Retina (tissue), 1 donor: Measurements from ENCODE around the gene ANKRD16.
"Not testable (repeated sequence)": the region's sequence is repeated elsewhere in the genome, so short reads cannot be mapped to it uniquely, and the experiment has no call there.

Experiments
- DNase-seq: peaks from one replicate; pipeline ENCODE4 v3.0.0-alpha.2; 2016

ANKRD16 gene

DNA sequence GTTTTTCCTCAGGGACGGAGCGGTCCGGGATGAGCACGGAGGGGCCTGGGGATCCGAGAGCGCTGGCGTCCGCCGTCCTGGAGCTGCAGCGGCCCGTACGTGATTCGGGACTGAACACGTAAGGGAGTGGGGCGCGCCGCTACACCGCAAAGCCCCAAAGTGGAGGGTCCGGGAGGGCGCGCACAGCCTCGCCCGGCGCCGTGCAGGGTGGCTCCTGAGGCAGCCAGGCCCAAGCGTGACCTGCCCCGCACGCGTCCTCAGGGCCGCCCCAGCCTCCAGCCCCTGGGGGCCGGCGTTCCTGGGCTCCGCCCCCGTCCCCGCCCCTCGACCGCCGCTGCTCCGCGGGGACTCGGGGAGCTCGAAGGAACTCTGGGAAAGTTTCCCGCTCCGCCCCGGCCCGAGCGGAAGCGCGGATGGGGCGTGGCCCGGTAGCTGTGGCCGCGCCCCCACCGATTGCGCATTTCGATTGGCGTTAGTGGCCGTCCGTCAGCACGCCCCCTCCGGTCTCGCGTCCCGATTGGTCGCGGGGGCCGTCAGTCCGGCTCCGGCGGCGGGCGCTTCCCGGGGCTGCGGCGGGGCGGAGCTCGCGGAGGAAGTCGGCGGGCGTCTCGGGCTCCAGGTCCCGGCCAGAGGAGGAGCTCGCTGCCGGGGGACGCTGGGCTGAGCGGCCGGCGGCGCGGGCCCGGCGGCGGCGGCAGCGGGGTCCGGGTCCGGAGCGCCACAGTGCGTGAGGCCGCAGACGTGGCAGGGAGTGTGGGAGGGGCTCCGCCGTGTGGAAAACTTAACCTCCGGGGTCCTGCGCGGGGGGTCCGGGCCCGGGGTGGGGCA is at the start of gene ANKRD16, which contains the start of gene FBH1:
ANKRD16 (minus strand) TSS at position 270 of the 828 bp plus-strand sequence. CDS start 539 bp downstream, outside the sequence.
FBH1 (plus strand) TSS at position 620 of the 828 bp plus-strand sequence; CDS start at position 723, 103 bp downstream.
- peak; percentile 100 for DNase-seq

DNA sequence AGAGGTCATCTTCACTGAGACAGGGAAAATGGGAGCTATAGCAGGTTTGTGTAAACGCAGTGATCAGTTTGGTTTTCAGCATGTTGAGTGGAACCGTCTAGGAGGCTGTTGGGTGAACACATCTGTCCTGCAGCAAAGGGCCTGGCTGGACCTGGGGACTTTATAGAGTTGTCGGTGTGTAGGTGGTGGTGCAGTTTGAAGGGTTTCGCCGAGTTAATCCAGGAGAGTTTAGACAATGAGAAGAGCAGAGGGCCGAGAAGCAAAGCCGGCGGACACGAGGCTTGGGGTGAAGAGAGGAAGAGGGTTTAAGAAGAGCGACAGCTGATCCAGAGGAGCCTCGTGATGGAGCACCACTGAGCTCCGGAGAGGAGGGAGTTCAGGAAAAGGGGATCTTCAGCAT is 48.6 kb upstream of the ANKRD16 start:
- DNase-seq = no peak

GRCh38 chr10:5937016-5937415 is 47.3 kb upstream of the ANKRD16 start:
- no peak for DNase-seq

DNA sequence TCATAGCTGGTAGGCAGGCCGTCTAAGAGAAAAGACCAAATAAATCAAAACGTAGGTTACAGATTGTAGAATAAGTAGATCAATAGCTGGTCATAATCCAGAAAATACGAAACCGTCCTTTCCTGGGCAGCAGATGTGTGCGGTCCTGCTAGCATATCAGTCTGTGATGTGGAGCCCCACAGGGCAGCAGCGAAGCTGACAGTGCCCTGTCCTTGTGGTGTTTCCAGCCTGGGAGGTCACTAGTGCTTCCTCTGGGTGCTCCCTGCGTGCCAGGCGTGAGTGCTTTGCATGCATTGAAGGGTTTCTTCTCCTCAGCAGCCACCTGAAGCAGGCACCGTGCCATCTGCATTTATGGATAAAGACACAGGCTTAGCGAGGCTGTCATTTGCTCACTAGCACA is 45.9 kb upstream of the ANKRD16 start:
- no peak for DNase-seq

DNA sequence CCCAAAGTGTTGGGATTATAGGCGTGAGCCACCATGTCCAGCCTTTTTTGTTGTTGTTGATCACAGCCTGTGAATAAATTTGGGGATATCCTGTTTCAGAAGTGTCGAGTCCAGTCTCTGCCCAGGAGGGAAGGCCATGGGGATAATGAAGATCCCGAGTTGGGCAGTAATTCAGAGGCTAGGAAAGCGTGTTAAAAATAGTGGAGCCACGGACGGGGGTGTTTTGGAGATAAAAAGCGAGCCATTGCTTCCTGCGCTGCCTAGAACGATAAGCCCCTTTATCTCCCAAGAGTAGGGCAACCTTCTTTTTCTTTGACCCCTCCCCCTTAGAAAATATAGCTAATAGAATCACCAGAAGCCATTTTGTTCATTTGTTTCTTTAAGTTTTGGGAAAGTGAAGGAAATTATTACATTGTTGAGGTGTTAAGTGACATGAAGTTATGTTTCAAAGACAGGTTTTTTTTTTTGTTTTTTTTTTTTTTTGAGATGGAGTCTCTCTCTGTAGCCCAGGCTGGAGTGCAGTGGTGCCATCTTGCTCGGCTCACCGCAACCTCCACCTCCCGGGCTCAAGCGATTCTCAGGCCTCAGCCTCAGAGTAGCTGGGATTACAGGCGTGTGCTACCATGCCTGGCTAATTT is 44.3 kb upstream of the ANKRD16 start:
- no peak for DNase-seq

- DNase-seq = no peak
Observed at GRCh38 chr10:5932345-5932744, 42.7 kb upstream of the ANKRD16 start.

DNA sequence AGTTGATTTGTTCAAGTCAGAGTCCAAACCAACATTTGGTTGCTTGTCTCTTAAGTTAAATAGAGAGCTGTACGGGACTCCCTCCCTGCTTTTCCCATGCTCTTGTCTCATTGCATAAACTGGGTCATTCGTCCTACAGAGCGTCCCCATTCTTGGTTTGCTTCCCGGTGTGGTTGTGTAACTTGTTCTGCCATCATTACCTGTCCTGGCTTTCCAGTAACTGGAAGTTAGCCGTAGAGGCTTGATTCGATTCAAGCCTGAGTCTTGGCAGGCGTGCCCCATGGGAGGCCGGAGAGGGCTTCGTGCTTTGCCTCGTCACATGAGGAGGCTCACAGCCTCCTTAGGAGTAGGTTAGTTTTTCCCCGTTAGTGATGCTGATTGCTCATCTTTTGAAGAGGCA is 40.6 kb upstream of the ANKRD16 start:
- DNase-seq = no peak

DNA sequence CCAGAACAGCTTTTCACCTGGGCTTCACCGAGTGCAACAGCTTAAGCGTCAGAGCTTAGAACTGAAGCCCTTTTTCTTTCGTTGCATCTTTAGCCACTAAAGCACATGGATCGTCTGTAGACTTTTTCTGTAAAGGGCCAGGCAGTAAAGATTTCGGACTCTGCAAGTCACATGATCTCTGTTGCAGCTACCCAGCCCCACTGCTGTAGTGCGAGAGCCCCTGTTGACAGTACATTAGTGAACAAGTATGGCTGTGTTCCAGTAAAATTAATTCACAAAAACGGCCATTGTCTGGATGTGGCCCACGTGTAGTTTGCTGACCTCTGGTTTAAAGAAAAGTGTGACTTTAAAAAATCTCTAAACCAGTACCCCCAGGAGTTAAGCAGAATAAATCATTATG is 39.7 kb upstream of the ANKRD16 start:
- no peak for DNase-seq

- no peak for DNase-seq
Observed at GRCh38 chr10:5927306-5927705, 37.6 kb upstream of the ANKRD16 start.

- DNase-seq = no peak
Observed at GRCh38 chr10:5924889-5925288, 35.2 kb upstream of the ANKRD16 start.

- DNase-seq = no peak
Observed at GRCh38 chr10:5921746-5922145, 32.1 kb upstream of the ANKRD16 start.

- DNase-seq = no peak
Observed at GRCh38 chr10:5919568-5919967, 29.9 kb upstream of the ANKRD16 start.

DNA sequence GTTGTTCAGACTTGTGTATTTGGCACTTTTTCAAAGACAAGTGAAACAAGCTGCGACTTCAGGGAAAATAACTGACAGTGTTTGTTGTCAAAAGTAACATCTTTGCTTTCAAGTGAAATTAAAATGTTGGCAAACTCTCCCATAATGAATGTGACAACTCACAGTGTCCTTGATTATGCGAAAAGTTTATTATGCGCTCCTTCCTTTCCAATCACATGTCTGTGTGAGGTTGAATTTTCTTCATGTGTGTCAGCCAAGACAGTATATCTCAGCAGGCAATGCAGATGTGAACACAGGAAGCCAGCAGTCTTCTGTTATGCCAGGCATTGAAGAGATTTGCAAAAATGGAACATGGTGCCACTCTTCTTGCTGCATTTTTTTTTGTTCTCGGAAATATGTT is 29.1 kb upstream of the ANKRD16 start:
- no peak for DNase-seq

DNA sequence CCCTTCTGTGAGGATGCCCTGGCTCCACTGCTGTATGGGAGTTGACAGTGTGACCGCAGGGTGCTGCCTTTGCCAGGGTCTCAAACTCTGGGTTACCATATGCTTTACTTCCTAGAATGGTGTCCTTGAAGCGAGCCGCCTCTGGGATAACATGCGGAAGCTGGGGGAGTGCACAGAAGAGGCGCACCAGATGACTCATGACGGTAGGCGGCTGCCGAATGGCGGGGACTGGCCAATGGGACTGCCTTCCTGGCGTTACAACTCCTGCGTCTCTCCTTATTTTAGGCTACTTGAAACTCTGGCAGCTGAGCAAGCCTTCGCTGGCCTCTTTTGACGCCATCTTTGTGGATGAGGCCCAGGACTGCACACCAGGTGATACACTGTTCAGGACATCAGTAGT is 27.6 kb upstream of the ANKRD16 start:
- DNase-seq = no peak

- no peak for DNase-seq
Observed at GRCh38 chr10:5915451-5915850, 25.8 kb upstream of the ANKRD16 start.

DNA sequence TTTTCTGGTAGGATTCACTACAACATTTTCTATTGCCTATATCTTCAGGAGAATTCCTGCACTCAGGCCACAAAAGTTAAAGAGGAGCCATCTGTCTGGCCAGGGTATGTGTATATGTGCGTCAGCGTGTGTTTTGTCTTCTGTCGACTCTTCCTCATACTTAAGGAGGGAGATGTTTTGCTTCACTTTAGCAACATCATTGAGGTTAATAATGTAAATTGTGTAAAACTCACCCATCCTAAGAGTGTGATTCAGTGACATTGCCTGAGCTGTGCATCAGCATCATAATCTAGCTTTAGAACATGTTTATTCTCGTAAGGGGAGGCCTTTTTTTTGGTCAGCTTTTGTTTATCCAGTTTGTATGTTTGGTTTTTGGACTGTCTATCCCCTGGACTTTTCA is 24.0 kb upstream of the ANKRD16 start:
- DNase-seq = no peak

DNA sequence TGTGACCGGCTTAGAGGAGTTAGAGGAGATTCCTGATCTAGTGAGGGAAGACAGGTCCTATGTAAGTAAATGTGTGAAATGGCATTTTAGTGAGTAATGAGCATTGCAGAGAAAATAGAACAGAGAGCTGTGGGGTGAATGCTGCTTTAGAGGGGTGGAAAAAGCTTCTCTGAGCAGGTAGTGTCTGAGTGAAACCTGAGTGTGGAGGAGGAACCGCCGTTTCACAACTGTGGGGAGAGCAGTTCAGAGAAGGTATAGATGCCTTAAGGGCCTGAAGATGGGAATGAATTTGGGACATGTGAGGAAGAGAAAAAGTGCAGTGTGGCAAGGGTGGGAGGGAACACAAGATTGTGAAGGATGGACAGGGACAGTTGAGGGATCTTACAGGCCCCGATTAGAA is 22.0 kb upstream of the ANKRD16 start:
- no peak for DNase-seq

- DNase-seq = no peak
Observed at GRCh38 chr10:5910323-5911100, 20.8 kb upstream of the ANKRD16 start.

- DNase-seq = not testable (repeated sequence)
Observed at GRCh38 chr10:5908676-5909075, 19.0 kb upstream of the ANKRD16 start.

DNA sequence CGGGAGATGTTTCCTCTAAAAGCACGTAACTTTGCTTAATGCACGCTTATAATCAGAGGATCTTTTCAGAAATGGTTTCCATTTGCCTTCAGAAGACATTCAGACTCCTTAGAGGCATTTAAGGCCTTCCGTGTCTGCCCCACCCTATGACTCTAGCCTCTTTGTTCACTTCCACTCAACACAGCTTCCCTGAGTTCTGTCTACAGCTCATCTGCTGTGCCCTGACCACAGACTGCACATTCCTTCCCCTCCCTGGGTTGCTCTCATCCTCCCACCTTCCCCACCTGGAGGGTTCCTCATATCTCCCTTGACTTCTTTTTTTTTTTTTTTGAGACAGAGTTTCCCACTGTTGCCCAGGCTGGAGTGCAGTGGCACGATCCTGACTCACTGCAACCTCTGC is 17.0 kb upstream of the ANKRD16 start:
- DNase-seq = no peak

DNA sequence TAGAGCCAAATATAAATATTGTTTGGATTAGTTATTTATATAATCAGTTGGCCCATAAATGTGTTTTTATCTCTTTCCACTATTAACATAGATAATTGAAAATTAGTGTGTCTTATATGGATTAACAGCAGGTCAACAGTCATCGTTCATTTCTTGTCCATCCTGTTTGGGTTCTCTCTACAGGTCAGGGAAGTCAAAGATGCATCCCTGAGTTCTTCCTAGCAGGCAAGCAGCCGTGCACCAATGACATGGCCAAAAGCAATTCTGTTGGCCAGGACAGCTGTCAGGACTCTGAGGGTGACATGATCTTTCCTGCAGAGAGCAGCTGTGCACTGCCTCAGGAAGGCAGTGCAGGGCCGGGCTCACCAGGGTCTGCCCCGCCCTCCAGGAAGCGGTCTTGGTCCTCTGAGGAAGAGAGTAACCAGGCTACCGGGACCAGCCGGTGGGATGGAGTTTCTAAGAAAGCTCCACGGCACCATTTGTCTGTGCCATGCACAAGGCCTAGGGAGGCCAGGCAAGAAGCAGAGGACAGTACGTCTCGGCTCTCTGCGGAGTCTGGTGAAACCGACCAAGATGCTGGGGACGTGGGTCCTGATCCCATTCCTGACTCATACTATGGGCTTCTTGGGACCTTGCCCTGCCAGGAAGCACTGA is 16.3 kb upstream of the ANKRD16 start:
- no peak for DNase-seq

DNA sequence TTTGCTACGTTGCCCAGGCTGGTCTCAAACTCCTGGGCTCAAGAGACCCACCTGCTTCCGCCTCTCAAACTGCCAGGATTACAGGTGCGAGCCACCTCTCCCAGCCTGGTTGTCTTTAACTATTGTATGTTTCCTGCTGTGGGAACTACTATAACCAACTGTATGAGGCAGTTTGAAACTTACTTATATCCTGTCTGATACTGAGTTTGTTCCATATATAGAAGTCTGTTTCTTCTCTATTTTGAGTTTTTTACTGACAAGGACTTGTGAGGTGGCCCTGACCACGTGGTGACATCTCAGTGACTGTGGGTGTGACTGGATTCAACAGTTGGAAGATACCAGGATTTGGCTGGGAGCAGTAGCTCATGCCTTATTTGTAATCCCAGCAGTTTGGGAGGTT is 14.5 kb upstream of the ANKRD16 start:
- DNase-seq = no peak

DNA sequence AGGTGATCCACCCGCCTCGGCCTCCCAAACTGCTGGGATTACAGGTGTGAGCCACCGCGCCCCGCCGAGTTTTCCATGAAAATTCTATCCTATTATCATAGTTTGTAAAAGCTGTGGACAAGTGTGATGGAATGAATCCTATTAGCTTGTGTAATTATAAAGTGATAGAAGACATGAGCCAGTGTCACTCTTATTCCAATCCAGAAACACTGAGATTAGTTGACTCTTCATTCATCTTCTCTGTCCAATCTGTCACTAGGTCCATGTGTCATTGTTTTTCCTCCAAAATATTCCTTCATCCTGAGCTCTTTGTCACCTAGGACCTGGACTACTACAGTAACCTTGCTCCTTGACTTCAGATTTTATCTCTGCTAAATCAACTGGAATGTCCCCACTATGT is 13.9 kb upstream of the ANKRD16 start:
- DNase-seq = no peak
